Measurements from ENCODE around the gene CDC42BPA.
A peak's percentile ranks its signal among the peaks of the same experiment; 100 is the strongest.
"Not testable (repeated sequence)": the region's sequence is repeated elsewhere in the genome, so short reads cannot be mapped to it uniquely, and the experiment has no call there.

Gene CDC42BPA

GRCh38 chr1:227318016-227318852 lies at the start of gene CDC42BPA:
Gene CDC42BPA, minus strand, starts transcription at chr1:227318492. Its CDS starts 1,310 bp downstream, at chr1:227317182.
- DNase-seq = peak; percentile 95

- no peak for DNase-seq
Observed at GRCh38 chr1:227368009-227368408, 49.7 kb upstream of the CDC42BPA start.

GRCh38 chr1:227365473-227366431 lies 47.5 kb upstream of the CDC42BPA start:
- DNase-seq = no peak

- no peak for DNase-seq
Observed at GRCh38 chr1:227364657-227365056, 46.4 kb upstream of the CDC42BPA start.

GRCh38 chr1:227363825-227364224 lies 45.5 kb upstream of the CDC42BPA start:
- DNase-seq = no peak

GRCh38 chr1:227362039-227362438 lies 43.7 kb upstream of the CDC42BPA start:
- no peak for DNase-seq

- no peak for DNase-seq
Observed at GRCh38 chr1:227357927-227358302, 39.6 kb upstream of the CDC42BPA start.

GRCh38 chr1:227357171-227357926 lies 39.1 kb upstream of the CDC42BPA start:
- DNase-seq = no peak

GRCh38 chr1:227356620-227357146 lies 38.4 kb upstream of the CDC42BPA start:
- DNase-seq = no peak

GRCh38 chr1:227355542-227356245 lies 37.4 kb upstream of the CDC42BPA start:
- DNase-seq = no peak

GRCh38 chr1:227353186-227353585 lies 34.9 kb upstream of the CDC42BPA start:
- no peak for DNase-seq

GRCh38 chr1:227352164-227352563 lies 33.9 kb upstream of the CDC42BPA start:
- DNase-seq = not testable (repeated sequence)

GRCh38 chr1:227351443-227351842 lies 33.2 kb upstream of the CDC42BPA start:
- DNase-seq = no peak

- no peak for DNase-seq
Observed at GRCh38 chr1:227349967-227350366, 31.7 kb upstream of the CDC42BPA start.

- DNase-seq = no peak
Observed at GRCh38 chr1:227343727-227344551, 25.6 kb upstream of the CDC42BPA start.

- DNase-seq = no peak
Observed at GRCh38 chr1:227343206-227343605, 24.9 kb upstream of the CDC42BPA start.

GRCh38 chr1:227342075-227342829 lies 24.0 kb upstream of the CDC42BPA start:
- DNase-seq = no peak

- DNase-seq = not testable (repeated sequence)
Observed at GRCh38 chr1:227336136-227336535, 17.8 kb upstream of the CDC42BPA start.

GRCh38 chr1:227335242-227336020 lies 17.1 kb upstream of the CDC42BPA start:
- DNase-seq = no peak
